ENCODE data around the gene ATP1A3. TPM values are rescaled to one million over a fixed set of nuclear protein-coding genes. Genes with fewer than 3 reads are reported as not detected.
A peak's percentile ranks its signal among the peaks of the same experiment; 100 is the strongest.

The ATP1A3 gene
- total and polyA plus RNA-seq, 2 of the 13 experiments (the other 11 are each of a cell fraction or from before 2014, with no cell fraction given) = 0.01 to 0.04 TPM

DNA sequence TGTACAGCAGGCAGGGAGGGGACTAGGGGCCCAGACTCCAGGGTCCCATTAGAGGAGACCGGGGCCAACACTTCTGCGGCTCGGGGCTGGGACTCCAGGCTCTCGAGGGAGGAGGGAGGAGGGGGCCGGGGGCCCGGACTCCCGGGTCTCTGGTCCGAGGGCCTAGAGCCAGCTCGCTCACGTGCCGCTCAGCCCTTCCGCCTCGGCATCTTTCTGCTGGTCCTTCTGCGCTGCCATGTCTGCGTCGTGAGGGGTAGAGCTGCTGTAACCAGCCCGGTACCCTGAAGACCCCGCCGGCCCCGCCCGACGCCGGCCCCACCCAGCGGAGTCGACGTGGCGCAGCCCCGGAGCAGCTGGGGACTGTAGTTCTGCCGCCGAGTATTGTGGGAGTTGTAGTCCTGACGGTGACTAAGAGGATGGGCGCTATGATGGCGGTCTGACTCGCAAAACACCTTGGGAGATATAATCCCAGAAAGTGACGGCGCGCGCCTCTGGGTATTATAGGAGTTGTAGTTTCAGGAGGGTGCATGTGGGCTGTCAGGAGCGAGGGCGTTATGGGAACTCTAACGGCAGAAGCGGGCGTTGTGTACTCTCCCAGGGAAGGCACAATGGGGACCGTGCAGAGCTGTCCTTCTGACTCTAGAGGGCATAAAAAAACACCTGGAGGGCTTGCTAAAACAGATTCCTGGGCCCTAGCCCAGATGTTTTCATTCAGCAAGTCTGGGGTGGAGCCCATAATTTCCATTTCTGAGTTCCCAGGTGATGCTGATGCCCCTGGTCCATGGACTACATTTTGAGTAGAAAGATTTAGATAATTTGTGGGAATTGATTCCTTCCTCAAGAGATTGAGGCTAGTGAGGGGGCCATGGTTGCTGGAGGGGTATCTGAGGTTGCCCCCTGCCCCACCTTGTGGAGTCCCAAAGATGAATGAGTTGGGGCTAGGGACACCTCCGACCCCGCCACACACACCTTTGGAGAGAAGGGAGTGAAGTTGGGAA is 34.7 kb downstream of the ATP1A3 start, which contains the start of gene RABAC1 (continued):
- TF ChIP-seq, protein P1, sequence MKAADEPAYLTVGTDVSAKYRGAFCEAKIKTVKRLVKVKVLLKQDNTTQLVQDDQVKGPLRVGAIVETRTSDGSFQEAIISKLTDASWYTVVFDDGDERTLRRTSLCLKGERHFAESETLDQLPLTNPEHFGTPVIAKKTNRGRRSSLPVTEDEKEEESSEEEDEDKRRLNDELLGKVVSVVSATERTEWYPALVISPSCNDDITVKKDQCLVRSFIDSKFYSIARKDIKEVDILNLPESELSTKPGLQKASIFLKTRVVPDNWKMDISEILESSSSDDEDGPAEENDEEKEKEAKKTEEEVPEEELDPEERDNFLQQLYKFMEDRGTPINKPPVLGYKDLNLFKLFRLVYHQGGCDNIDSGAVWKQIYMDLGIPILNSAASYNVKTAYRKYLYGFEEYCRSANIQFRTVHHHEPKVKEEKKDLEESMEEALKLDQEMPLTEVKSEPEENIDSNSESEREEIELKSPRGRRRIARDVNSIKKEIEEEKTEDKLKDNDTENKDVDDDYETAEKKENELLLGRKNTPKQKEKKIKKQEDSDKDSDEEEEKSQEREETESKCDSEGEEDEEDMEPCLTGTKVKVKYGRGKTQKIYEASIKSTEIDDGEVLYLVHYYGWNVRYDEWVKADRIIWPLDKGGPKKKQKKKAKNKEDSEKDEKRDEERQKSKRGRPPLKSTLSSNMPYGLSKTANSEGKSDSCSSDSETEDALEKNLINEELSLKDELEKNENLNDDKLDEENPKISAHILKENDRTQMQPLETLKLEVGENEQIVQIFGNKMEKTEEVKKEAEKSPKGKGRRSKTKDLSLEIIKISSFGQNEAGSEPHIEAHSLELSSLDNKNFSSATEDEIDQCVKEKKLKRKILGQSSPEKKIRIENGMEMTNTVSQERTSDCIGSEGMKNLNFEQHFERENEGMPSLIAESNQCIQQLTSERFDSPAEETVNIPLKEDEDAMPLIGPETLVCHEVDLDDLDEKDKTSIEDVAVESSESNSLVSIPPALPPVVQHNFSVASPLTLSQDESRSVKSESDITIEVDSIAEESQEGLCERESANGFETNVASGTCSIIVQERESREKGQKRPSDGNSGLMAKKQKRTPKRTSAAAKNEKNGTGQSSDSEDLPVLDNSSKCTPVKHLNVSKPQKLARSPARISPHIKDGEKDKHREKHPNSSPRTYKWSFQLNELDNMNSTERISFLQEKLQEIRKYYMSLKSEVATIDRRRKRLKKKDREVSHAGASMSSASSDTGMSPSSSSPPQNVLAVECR (CRISPR knock-in tag; IDR thresholded peaks at IDR 0.05; ENCODE audit: borderline replicate concordance) = peak; percentile 61; the same call in 1 of the 2 replicates
- TF ChIP-seq SALL1 (CRISPR knock-in tag; IDR thresholded peaks at IDR 0.05) (0 out of 2 replicates have a peak, but pooled peaks have one; percentile 21), POLR2AphosphoS2 (IDR thresholded peaks at IDR 0.05; ENCODE audit: low read depth, low read length) (no peak), FOXA3 (CRISPR knock-in tag; IDR thresholded peaks at IDR 0.05) (no peak), SNRNP70 (IDR thresholded peaks at IDR 0.05; ENCODE audit: low read depth, low read length) (no peak), CBFB (CRISPR knock-in tag; IDR thresholded peaks at IDR 0.05) (peak; percentile 64; the same call in 1 of the 2 replicates), RFX3 (CRISPR knock-in tag; IDR thresholded peaks at IDR 0.05) (no peak), ELF4 (CRISPR knock-in tag; IDR thresholded peaks at IDR 0.05; ENCODE audit: borderline replicate concordance) (no peak), ZNF709 (CRISPR knock-in tag; IDR thresholded peaks at IDR 0.05) (no peak), ZNF549 (CRISPR knock-in tag; IDR thresholded peaks at IDR 0.05) (no peak), ZNF317 (CRISPR knock-in tag; IDR thresholded peaks at IDR 0.05) (0 out of 2 replicates have a peak, but pooled peaks have one; percentile 61), NR3C1 (CRISPR knock-in tag; IDR thresholded peaks at IDR 0.05) (no peak), RARG (CRISPR knock-in tag; IDR thresholded peaks at IDR 0.05; ENCODE audit: low read depth) (no peak), PHF20 (CRISPR knock-in tag; IDR thresholded peaks at IDR 0.05) (no peak; the same call in 1 of the 2 replicates), ZBTB43 (CRISPR knock-in tag; conservative IDR thresholded peaks at IDR 0.05) (no peak), ZMAT3 (CRISPR knock-in tag; conservative IDR thresholded peaks at IDR 0.05) (no peak), HIVEP1 (CRISPR knock-in tag; IDR thresholded peaks at IDR 0.05) (no peak), FOXP1 (IDR thresholded peaks at IDR 0.05) (no peak), FOXP1 (CRISPR knock-in tag; IDR thresholded peaks at IDR 0.05) (no peak)
- TF ChIP-seq, protein P2, sequence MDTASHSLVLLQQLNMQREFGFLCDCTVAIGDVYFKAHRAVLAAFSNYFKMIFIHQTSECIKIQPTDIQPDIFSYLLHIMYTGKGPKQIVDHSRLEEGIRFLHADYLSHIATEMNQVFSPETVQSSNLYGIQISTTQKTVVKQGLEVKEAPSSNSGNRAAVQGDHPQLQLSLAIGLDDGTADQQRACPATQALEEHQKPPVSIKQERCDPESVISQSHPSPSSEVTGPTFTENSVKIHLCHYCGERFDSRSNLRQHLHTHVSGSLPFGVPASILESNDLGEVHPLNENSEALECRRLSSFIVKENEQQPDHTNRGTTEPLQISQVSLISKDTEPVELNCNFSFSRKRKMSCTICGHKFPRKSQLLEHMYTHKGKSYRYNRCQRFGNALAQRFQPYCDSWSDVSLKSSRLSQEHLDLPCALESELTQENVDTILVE (CRISPR knock-in tag; IDR thresholded peaks at IDR 0.05) = peak; percentile 23; the same call in 1 of the 2 replicates
- TF ChIP-seq, protein P3, sequence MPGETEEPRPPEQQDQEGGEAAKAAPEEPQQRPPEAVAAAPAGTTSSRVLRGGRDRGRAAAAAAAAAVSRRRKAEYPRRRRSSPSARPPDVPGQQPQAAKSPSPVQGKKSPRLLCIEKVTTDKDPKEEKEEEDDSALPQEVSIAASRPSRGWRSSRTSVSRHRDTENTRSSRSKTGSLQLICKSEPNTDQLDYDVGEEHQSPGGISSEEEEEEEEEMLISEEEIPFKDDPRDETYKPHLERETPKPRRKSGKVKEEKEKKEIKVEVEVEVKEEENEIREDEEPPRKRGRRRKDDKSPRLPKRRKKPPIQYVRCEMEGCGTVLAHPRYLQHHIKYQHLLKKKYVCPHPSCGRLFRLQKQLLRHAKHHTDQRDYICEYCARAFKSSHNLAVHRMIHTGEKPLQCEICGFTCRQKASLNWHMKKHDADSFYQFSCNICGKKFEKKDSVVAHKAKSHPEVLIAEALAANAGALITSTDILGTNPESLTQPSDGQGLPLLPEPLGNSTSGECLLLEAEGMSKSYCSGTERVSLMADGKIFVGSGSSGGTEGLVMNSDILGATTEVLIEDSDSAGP (CRISPR knock-in tag; IDR thresholded peaks at IDR 0.05; ENCODE audit: borderline replicate concordance) = peak; percentile 35; the same call in 1 of the 2 replicates
- TF ChIP-seq, protein P4, sequence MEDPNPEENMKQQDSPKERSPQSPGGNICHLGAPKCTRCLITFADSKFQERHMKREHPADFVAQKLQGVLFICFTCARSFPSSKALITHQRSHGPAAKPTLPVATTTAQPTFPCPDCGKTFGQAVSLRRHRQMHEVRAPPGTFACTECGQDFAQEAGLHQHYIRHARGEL (CRISPR knock-in tag; IDR thresholded peaks at IDR 0.05) = no peak

Data from HepG2 (cell line).